LNCAP (cell line): Measurements from ENCODE around the gene MTHFR.

Source experiments
- CTCF ChIP-seq: fragments of 450-650 bp; IDR thresholded peaks from 2 replicates; pipeline ENCODE4 v1.5.1; 2017; ENCODE audit warnings: mild to moderate bottlenecking

The MTHFR gene

GRCh38 chr1:11770011-11770410, 35.8 kb downstream of the MTHFR start:
- no peak for TF ChIP-seq CTCF

- no peak for TF ChIP-seq CTCF
Measured at GRCh38 chr1:11769274-11769673, 36.5 kb downstream of the MTHFR start.

- no peak for TF ChIP-seq CTCF
Measured at GRCh38 chr1:11768821-11769220, 36.9 kb downstream of the MTHFR start.

- no peak for TF ChIP-seq CTCF
Measured at GRCh38 chr1:11767922-11768704, 37.7 kb downstream of the MTHFR start.

- no peak for TF ChIP-seq CTCF
Measured at GRCh38 chr1:11766429-11766776, 39.4 kb downstream of the MTHFR start.

- TF ChIP-seq CTCF, result no peak
Measured at GRCh38 chr1:11765661-11766428, 39.9 kb downstream of the MTHFR start.

- TF ChIP-seq CTCF, result no peak
Measured at GRCh38 chr1:11764519-11764918, 41.2 kb downstream of the MTHFR start.
